Prostate gland (tissue), 2 donors: ENCODE data around the gene SUPT3H. TPM values are rescaled to one million over a fixed set of nuclear protein-coding genes. Genes with fewer than 3 reads are reported as not detected.
A peak's percentile ranks its signal among the peaks of the same experiment; 100 is the strongest.

Experiments
- DNase-seq: peaks from one replicate; pipeline ENCODE4 v3.0.0-alpha.2; 2019; ENCODE audit warnings: low spot score
- H3K27ac ChIP-seq, 2 donors: fragments of 200-600 bp; sonication (generic); 2 replicates each; pipeline ENCODE4 v1.5.1; 2017 to 2019
- H3K27me3 ChIP-seq: fragments of 200-600 bp; sonication (generic); replicated peaks from 2 replicates; pipeline ENCODE4 v1.5.1; 2019; ENCODE audit not compliant: insufficient read depth
- H3K36me3 ChIP-seq, 2 donors: fragments of 200-600 bp; sonication (generic); 1 replicate in 1 of 2; 2 replicates in 1 of 2; pipeline versions ENCODE4 v1.5.1 to v1.8.1; 2017 to 2019
- H3K4me1 ChIP-seq: fragments of 200-600 bp; sonication (generic); replicated peaks from 2 replicates; pipeline ENCODE4 v1.5.1; 2019
- H3K4me3 ChIP-seq, 2 donors: fragments of 200-600 bp; sonication (generic); 2 replicates each; pipeline ENCODE4 v1.5.1; 2017 to 2019
- H3K9me3 ChIP-seq: fragments of 200-600 bp; sonication (generic); 2 replicates; pipeline ENCODE4 v1.5.1; 2017
- CTCF ChIP-seq, 4 experiments: fragments of 200-600 bp in 2 of 4; fragments of 450-650 bp in 2 of 4; sonication (generic) in 2 of 4; IDR thresholded peaks; 1 replicate in 3 of 4; 2 replicates in 1 of 4; pipeline ENCODE4 v1.5.1; 2016 to 2019; ENCODE audit warnings: antibody characterized with exemption in 4 of 4, mild to moderate bottlenecking in 2 of 4, moderate library complexity in 2 of 4
- POLR2A ChIP-seq: fragments of 450-650 bp; IDR thresholded peaks from one replicate; pipeline ENCODE4 v1.6.1; 2016; ENCODE audit warnings: antibody characterized with exemption, mild to moderate bottlenecking
- POLR2AphosphoS5 ChIP-seq: sonication (generic); formaldehyde crosslinking; IDR thresholded peaks from one replicate; pipeline ENCODE4 v1.6.1; 2017; ENCODE audit warnings: antibody characterized with exemption
- WGBS: methylation state at CpG from one replicate; pipeline ENCODE4 v1.1.5; 2018; 5-methylcytosine and 5-hydroxymethylcytosine counted together
- intact Hi-C: fragments of 100-400 bp; cut with DNase I; formaldehyde crosslinking; loops from one replicate; pipeline ENCODE4 v1.14.2; 2022
- total RNA-seq, 2 donors: library from RNA; depleted of rRNA; stranded (reverse); fragments of >200 nt; gene quantifications; one replicate each; pipeline ENCODE4 v1.1.0, GENCODE V29; 2016

SUPT3H gene
- total RNA-seq, 2 donors from 2014 or later, result 4.6 to 13.1 TPM

GRCh38 chr6:44804016-44804415 is 573.7 kb downstream of the SUPT3H start:
- Histone ChIP-seq H3K4me3 (no peak overlapping the region), H3K4me1 (peaks cover 7% of the 10 kb centered on the region), H3K36me3 (no peaks in the 10 kb centered on the region), H3K27ac (peak overlapping the region in 1 of 2 donors; percentile 30), H3K27me3 (no peaks in the 10 kb centered on the region), H3K9me3 (no peaks in the 10 kb centered on the region)
- 66% methylated on average over 5 of the region's 5 CpGs for WGBS
- no peak for TF ChIP-seq CTCF (IDR thresholded peaks at IDR 0.05)
- TF ChIP-seq POLR2AphosphoS5, result no peak
- intact Hi-C loops, result no loop called here
- DNase-seq, result no peak

GRCh38 chr6:44800784-44801592 is 576.7 kb downstream of the SUPT3H start:
- Histone ChIP-seq H3K27me3 (no peaks in the 10 kb centered on the region), H3K36me3 (no peaks in the 10 kb centered on the region), H3K4me1 (peaks cover 7% of the 10 kb centered on the region), H3K27ac (peak overlapping the region; percentile 12 to 30), H3K4me3 (no peak overlapping the region), H3K9me3 (no peaks in the 10 kb centered on the region)
- 40% methylated on average over 8 of the region's 8 CpGs for WGBS
- no peak for DNase-seq
- TF ChIP-seq CTCF (IDR thresholded peaks at IDR 0.05) (no peak), POLR2AphosphoS5 (no peak), POLR2A (no peak)
- intact Hi-C loops, result no loop called here

- intact Hi-C loops, result no loop called here
- DNase-seq, result peak; percentile 68
- no peaks in the 10 kb centered on the region for H3K27me3 ChIP-seq
- TF ChIP-seq CTCF (IDR thresholded peaks at IDR 0.05), result no peak
- peak; percentile 76 for TF ChIP-seq POLR2AphosphoS5
- TF ChIP-seq POLR2A, result no peak
- WGBS, result 11% methylated on average over 8 of the region's 8 CpGs
- peak overlapping the region; percentile 30 to 43 for H3K27ac ChIP-seq
- peaks cover 7% of the 10 kb centered on the region for H3K4me1 ChIP-seq
- H3K9me3 ChIP-seq, result no peaks in the 10 kb centered on the region
- no peaks in the 10 kb centered on the region for H3K36me3 ChIP-seq
- H3K4me3 ChIP-seq, result no peak overlapping the region
These were observed 577.5 kb downstream of the SUPT3H start for GRCh38 chr6:44800171-44800783.

- Histone ChIP-seq H3K4me3 (no peak overlapping the region), H3K36me3 (no peaks in the 10 kb centered on the region), H3K9me3 (no peaks in the 10 kb centered on the region), H3K27me3 (no peaks in the 10 kb centered on the region), H3K4me1 (peaks cover 7% of the 10 kb centered on the region), H3K27ac (no peak overlapping the region)
- intact Hi-C loops, result no loop called here
- no peak for DNase-seq
- 96% methylated on average over 3 of the region's 3 CpGs for WGBS
- TF ChIP-seq POLR2A, result no peak
- TF ChIP-seq POLR2AphosphoS5, result no peak
- TF ChIP-seq CTCF (IDR thresholded peaks at IDR 0.05), result no peak
These were observed 580.0 kb downstream of the SUPT3H start for GRCh38 chr6:44797746-44798145.

- DNase-seq, result no peak
- TF ChIP-seq POLR2A (no peak), CTCF (IDR thresholded peaks at IDR 0.05) (no peak), POLR2AphosphoS5 (no peak)
- peaks cover 8% of the 10 kb centered on the region for H3K4me1 ChIP-seq
- intact Hi-C loops, result no loop called here
- no peak overlapping the region for H3K27ac ChIP-seq
- H3K27me3 ChIP-seq, result no peaks in the 10 kb centered on the region
- no peaks in the 10 kb centered on the region for H3K36me3 ChIP-seq
- H3K4me3 ChIP-seq, result no peak overlapping the region
- no peaks in the 10 kb centered on the region for H3K9me3 ChIP-seq
- WGBS, result 94% methylated on average over 7 of the region's 7 CpGs
These were observed 582.4 kb downstream of the SUPT3H start for GRCh38 chr6:44795326-44795725.
